GM12878 (cell line): Measurements from ENCODE around the gene DYNLL1. TPM values are rescaled to one million over a fixed set of nuclear protein-coding genes. Genes with fewer than 3 reads are reported as not detected.

Experiments
- ATAC-seq: fragments of 200-7000 bp; cut with Tn5 transposase; 3 replicates; pipeline ENCODE4 v1.9.1; 2020; ENCODE audit warnings: mild to moderate bottlenecking, moderate library complexity
- BruUV-seq: library from RNA; stranded (reverse); fragments of 400-500 nt; replicated peaks from 2 replicates; lab custom pipeline; 2021; lab: Mats Ljungman, UMichigan
- CTCF ChIA-PET: fragments of 300-600 bp; sonication (Branson Sonifier 250); formaldehyde crosslinking; extraction: SDS; loops from one replicate; lab custom pipeline; 2021; ENCODE audit warnings: inconsistent platforms; lab: Yijun Ruan, JAX
- POLR2A ChIA-PET: fragments of 350-600 bp; formaldehyde crosslinking; extraction: SDS; loops from one replicate; lab custom pipeline; 2021; ENCODE audit warnings: inconsistent platforms; lab: Charles Lee
- RAD21 ChIA-PET: fragments of 300-600 bp; sonication (Branson Sonifier 250); formaldehyde crosslinking; loops from one replicate; lab custom pipeline; 2023; ENCODE audit warnings: antibody characterized with exemption; ENCODE audit not compliant: unreplicated experiment; lab: Charles Lee
- SMC1A ChIA-PET: fragments of 300-600 bp; sonication (Branson Sonifier 250); formaldehyde crosslinking; loops from one replicate; lab custom pipeline; 2023; ENCODE audit not compliant: unreplicated experiment, uncharacterized antibody; lab: Charles Lee
- DNase-seq: peaks from one replicate; pipeline ENCODE4 v3.0.0-alpha.2; 2011; ENCODE audit warnings: low read depth, low spot score
- FAIRE-seq: peaks from 3 replicates; lab custom pipeline; 2011; peaks lifted over from hg19 to GRCh38; lab: Jason Lieb, UNC
- H2AFZ ChIP-seq: 2 replicates; pipeline ENCODE4 v1.6.0; 2011; ENCODE audit warnings: low read depth, low read length, control low read depth; ENCODE audit not compliant: control insufficient read depth
- H3K27ac ChIP-seq: 2 replicates; pipeline ENCODE4 v1.5.1; 2011; ENCODE audit warnings: control low read depth; ENCODE audit not compliant: control insufficient read depth, insufficient read depth
- H3K27me3 ChIP-seq, 2 experiments: replicated peaks in 1 of 2; 2 replicates each; pipeline versions ENCODE4 v1.6.0 to v1.6.1; 2011; ENCODE audit warnings: low read length in 1 of 2; ENCODE audit not compliant: control insufficient read depth in 2 of 2, insufficient read depth in 2 of 2
- H3K36me3 ChIP-seq, 2 experiments: 2 replicates each; pipeline ENCODE4 v1.5.1; 2011; ENCODE audit warnings: low read length in 1 of 2; ENCODE audit not compliant: control insufficient read depth in 2 of 2, insufficient read depth in 2 of 2
- H3K4me1 ChIP-seq: 2 replicates; pipeline ENCODE4 v1.6.1; 2011; ENCODE audit warnings: mild to moderate bottlenecking, low read length, moderate library complexity, mixed read lengths; ENCODE audit not compliant: control insufficient read depth, insufficient read depth
- H3K4me2 ChIP-seq: 2 replicates; pipeline ENCODE4 v1.6.0; 2011; ENCODE audit warnings: control low read depth; ENCODE audit not compliant: control insufficient read depth, insufficient read depth
- H3K4me3 ChIP-seq: fragments of 200-600 bp; sonication (generic); 2 replicates; pipeline ENCODE4 v1.5.1; 2016
- H3K79me2 ChIP-seq: 2 replicates; pipeline ENCODE4 v1.6.0; 2011; ENCODE audit warnings: low read length; ENCODE audit not compliant: control insufficient read depth, insufficient read depth
- H3K9ac ChIP-seq: 2 replicates; pipeline ENCODE4 v1.8.0; 2011; ENCODE audit warnings: low read length, control low read depth, mixed read lengths; ENCODE audit not compliant: control insufficient read depth, insufficient read depth
- H3K9me3 ChIP-seq: replicated peaks from 3 replicates; pipeline ENCODE4 v1.5.1; 2011; ENCODE audit warnings: mild to moderate bottlenecking, low read length; ENCODE audit not compliant: control insufficient read depth, insufficient read depth
- H4K20me1 ChIP-seq: 2 replicates; pipeline ENCODE4 v1.6.0; 2011; ENCODE audit not compliant: control insufficient read depth, insufficient read depth
- ASH2L ChIP-seq: fragments of 300-600, 200-600 bp; sonication (generic); IDR thresholded peaks from 2 replicates; pipeline ENCODE4 v1.6.1; 2017; ENCODE audit warnings: low read depth, mild to moderate bottlenecking, borderline replicate concordance
- BMI1 ChIP-seq: fragments of 450-650 bp; IDR thresholded peaks from 2 replicates; pipeline ENCODE4 v1.6.1; 2016; ENCODE audit warnings: mild to moderate bottlenecking, moderate library complexity, borderline replicate concordance
- CBFB ChIP-seq: IDR thresholded peaks from 2 replicates; pipeline ENCODE4 v1.6.1; 2016; ENCODE audit warnings: antibody characterized with exemption, low read depth
- CHD2 ChIP-seq: IDR thresholded peaks from 2 replicates; pipeline ENCODE4 v1.6.1; 2011; ENCODE audit warnings: low read depth, low read length, improper control_type of control experiment, borderline replicate concordance
- ESRRA ChIP-seq: IDR thresholded peaks from 2 replicates; pipeline ENCODE4 v1.6.1; 2012; ENCODE audit warnings: mild to moderate bottlenecking, low read length, improper control_type of control experiment
- FOS ChIP-seq: IDR thresholded peaks from 3 replicates; pipeline ENCODE4 v1.6.1; 2011; ENCODE audit warnings: borderline replicate concordance; ENCODE audit not compliant: insufficient read length; ENCODE audit errors: extremely low read depth
- IKZF1 ChIP-seq: fragments of 450-650 bp; conservative IDR thresholded peaks from 2 replicates; pipeline ENCODE4 v1.6.1; 2017; ENCODE audit warnings: antibody characterized with exemption, mild to moderate bottlenecking
- IRF4 ChIP-seq: IDR thresholded peaks from 2 replicates; pipeline ENCODE4 v1.6.1; 2011; ENCODE audit warnings: low read depth, low read length
- LARP7 ChIP-seq: fragments of 450-650 bp; IDR thresholded peaks from 2 replicates; pipeline ENCODE4 v1.6.1; 2017; ENCODE audit warnings: mild to moderate bottlenecking
- RBBP5 ChIP-seq: fragments of 200-600 bp; sonication (generic); conservative IDR thresholded peaks from 2 replicates; pipeline ENCODE4 v1.6.1; 2016
- TAF1 ChIP-seq: IDR thresholded peaks from 2 replicates; pipeline ENCODE4 v1.6.1; 2011; ENCODE audit warnings: mild to moderate bottlenecking, low read depth, low read length, borderline replicate concordance
- WGBS: methylation state at CpG from one replicate; pipeline ENCODE4 v1.1.6; 2016; ENCODE audit warnings: low lambda C conversion rate; ENCODE audit not compliant: insufficient replicate concordance, insufficient coverage; ENCODE audit errors: missing lambda C conversion rate; 5-methylcytosine and 5-hydroxymethylcytosine counted together
- in situ Hi-C: fragments of 300-500 bp; cut with MboI; formaldehyde crosslinking; loops from 9 replicates; pipeline ENCODE4 v1.14.3; 2018; ENCODE audit warnings: mixed read lengths
- intact Hi-C: fragments of 100-400 bp; cut with micrococcal nuclease; formaldehyde crosslinking; loops from one replicate; pipeline ENCODE4 v1.14.2; 2022; ENCODE audit not compliant: unreplicated experiment
- polyA plus RNA-seq, 11 experiments: library from polyadenylated mRNA; depleted of rRNA in 4 of 11; unstranded in 6 of 11; stranded (reverse) in 5 of 11; fragments of >200 nt; fragmentation: Nextera tagmentation in 4 of 11; fragmentation: Illumina TruSeq in 1 of 11; extraction: Ambion mirVana in 4 of 11; extraction: Trizol in 1 of 11; gene quantifications; 1 replicate in 1 of 11; 2 replicates in 10 of 11; pipeline versions ENCODE4 v1.2.1 to v1.2.3, GENCODE V29; 2011 to 2016; ENCODE audit warnings: inconsistent platforms in 2 of 11, missing spikeins in 2 of 11, low read depth in 1 of 11
- total RNA-seq, 4 experiments: library from RNA; depleted of rRNA in 3 of 4; stranded (reverse); fragments of >200 nt in 3 of 4; fragmentation: Illumina TruSeq in 1 of 4; extraction: Trizol in 1 of 4; gene quantifications; 2 replicates each; pipeline versions ENCODE4 v1.2.1 to v1.2.3, GENCODE V29; 2013 to 2021
- TF ChIP-seq, protein P1 (sequence below): IDR thresholded peaks from 2 replicates; pipeline ENCODE4 v1.6.1; 2012; ENCODE audit warnings: improper control_type of control experiment, low read depth, low read length; ENCODE audit not compliant: insufficient replicate concordance
- TF ChIP-seq, protein P2 (sequence below): IDR thresholded peaks from 2 replicates; pipeline ENCODE4 v1.6.1; 2012; ENCODE audit warnings: low read depth, low read length, improper control_type of control experiment

Gene DYNLL1
- total and polyA plus RNA-seq, 10 of the 15 experiments (the other 5 are each of a cell fraction or from before 2014, with no cell fraction given): 239 to 796 (median 379) TPM

DNA sequence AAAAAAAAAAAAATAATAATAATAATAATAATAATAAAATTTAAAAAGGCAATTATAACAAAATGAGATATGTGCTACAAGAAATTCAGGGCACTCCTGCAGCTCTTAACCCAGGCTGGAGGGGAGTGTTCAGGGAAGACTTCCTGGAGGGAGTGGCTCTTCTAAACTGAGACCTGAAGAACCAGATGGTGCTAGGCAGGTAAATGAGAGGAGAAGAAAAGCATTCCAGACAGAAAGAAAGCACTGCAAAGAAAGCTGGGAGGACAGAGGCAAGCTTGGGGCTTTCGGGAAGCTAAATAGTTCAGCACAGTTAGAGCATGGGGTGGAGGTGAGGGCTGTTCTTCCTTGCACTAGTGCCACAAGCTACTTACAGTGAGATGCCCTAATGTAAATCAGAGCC lies 16.5 kb upstream of the DYNLL1 start:
- BruUV-seq: no TSS peak
- TF ChIP-seq BMI1 (no peak), CBFB (no peak), IRF4 (no peak), RBBP5 (no peak), CHD2 (no peak), IKZF1 (no peak), ASH2L (no peak), ESRRA (no peak), LARP7 (no peak), TAF1 (no peak), FOS (no peak)
- TF ChIP-seq, protein P1, sequence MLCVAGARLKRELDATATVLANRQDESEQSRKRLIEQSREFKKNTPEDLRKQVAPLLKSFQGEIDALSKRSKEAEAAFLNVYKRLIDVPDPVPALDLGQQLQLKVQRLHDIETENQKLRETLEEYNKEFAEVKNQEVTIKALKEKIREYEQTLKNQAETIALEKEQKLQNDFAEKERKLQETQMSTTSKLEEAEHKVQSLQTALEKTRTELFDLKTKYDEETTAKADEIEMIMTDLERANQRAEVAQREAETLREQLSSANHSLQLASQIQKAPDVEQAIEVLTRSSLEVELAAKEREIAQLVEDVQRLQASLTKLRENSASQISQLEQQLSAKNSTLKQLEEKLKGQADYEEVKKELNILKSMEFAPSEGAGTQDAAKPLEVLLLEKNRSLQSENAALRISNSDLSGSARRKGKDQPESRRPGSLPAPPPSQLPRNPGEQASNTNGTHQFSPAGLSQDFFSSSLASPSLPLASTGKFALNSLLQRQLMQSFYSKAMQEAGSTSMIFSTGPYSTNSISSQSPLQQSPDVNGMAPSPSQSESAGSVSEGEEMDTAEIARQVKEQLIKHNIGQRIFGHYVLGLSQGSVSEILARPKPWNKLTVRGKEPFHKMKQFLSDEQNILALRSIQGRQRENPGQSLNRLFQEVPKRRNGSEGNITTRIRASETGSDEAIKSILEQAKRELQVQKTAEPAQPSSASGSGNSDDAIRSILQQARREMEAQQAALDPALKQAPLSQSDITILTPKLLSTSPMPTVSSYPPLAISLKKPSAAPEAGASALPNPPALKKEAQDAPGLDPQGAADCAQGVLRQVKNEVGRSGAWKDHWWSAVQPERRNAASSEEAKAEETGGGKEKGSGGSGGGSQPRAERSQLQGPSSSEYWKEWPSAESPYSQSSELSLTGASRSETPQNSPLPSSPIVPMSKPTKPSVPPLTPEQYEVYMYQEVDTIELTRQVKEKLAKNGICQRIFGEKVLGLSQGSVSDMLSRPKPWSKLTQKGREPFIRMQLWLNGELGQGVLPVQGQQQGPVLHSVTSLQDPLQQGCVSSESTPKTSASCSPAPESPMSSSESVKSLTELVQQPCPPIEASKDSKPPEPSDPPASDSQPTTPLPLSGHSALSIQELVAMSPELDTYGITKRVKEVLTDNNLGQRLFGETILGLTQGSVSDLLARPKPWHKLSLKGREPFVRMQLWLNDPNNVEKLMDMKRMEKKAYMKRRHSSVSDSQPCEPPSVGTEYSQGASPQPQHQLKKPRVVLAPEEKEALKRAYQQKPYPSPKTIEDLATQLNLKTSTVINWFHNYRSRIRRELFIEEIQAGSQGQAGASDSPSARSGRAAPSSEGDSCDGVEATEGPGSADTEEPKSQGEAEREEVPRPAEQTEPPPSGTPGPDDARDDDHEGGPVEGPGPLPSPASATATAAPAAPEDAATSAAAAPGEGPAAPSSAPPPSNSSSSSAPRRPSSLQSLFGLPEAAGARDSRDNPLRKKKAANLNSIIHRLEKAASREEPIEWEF: no peak
- TF ChIP-seq, protein P2, sequence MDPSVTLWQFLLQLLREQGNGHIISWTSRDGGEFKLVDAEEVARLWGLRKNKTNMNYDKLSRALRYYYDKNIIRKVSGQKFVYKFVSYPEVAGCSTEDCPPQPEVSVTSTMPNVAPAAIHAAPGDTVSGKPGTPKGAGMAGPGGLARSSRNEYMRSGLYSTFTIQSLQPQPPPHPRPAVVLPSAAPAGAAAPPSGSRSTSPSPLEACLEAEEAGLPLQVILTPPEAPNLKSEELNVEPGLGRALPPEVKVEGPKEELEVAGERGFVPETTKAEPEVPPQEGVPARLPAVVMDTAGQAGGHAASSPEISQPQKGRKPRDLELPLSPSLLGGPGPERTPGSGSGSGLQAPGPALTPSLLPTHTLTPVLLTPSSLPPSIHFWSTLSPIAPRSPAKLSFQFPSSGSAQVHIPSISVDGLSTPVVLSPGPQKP: no peak
- no peak for FAIRE-seq

More for the DNA sequence above, 16.5 kb upstream of the DYNLL1 start:
- Histone ChIP-seq H2AFZ (no peak overlapping the region), H3K4me3 (no peak overlapping the region), H3K9ac (no peak overlapping the region), H3K36me3 (no peaks in the 10 kb centered on the region), H4K20me1 (no peaks in the 10 kb centered on the region), H3K4me1 (peaks cover 2% of the 10 kb centered on the region; the same call in 1 of the 2 replicates), H3K27ac (no peak overlapping the region), H3K4me2 (no peak overlapping the region), H3K9me3 (no peaks in the 10 kb centered on the region), H3K79me2 (no peaks in the 10 kb centered on the region), H3K27me3 (no peaks in the 10 kb centered on the region)
- intact Hi-C loops (no loop called here), in situ Hi-C loops (no loop called here)
- ChIA-PET RAD21 (no interaction called here), POLR2A (interaction anchor here (0.7 kb wide), 3 partner anchors 11 to 826 kb away, joined by 3 read pairs; no protein-coding TSS in a partner anchor), SMC1A (interaction anchor here (1.4 kb wide), 1 partner anchor 15 kb away, joined by 3 read pairs; no protein-coding TSS in a partner anchor), CTCF (interaction anchor here (0.5 to 1.7 kb wide), 2 partner anchors 17 to 82 kb away, joined by 4 read pairs; no protein-coding TSS in a partner anchor)
- 94% methylated on average over 1 of the region's 1 CpG for WGBS
- ATAC-seq: no peak
- DNase-seq: no peak
